NCI-H2029 (cell line): ENCODE results near the gene SLC6A13.
"Not testable (repeated sequence)": the region's sequence is repeated elsewhere in the genome, so short reads cannot be mapped to it uniquely, and the experiment has no call there.

ENCODE experiments used
- DNase-seq: peaks from one replicate; lab custom pipeline; 2025; lab: John Stamatoyannopoulos, UW

The SLC6A13 gene

GRCh38 chr12:262817-263216 is at the start of gene SLC6A13:
TSS of gene SLC6A13 (minus strand) at chr12:262836. CDS start at chr12:260052, 2,784 bp downstream.
- no peak for DNase-seq

- DNase-seq, result no peak
Observed at GRCh38 chr12:308511-308910, 45.9 kb upstream of the SLC6A13 start.

- no peak for DNase-seq
Observed at GRCh38 chr12:307406-307805, 44.8 kb upstream of the SLC6A13 start.

- DNase-seq, result no peak
Observed at GRCh38 chr12:304805-305204, 42.2 kb upstream of the SLC6A13 start.

GRCh38 chr12:302766-303165 is 40.1 kb upstream of the SLC6A13 start:
- DNase-seq, result not testable (repeated sequence)

GRCh38 chr12:300166-300565 is 37.5 kb upstream of the SLC6A13 start:
- not testable (repeated sequence) for DNase-seq

- DNase-seq, result not testable (repeated sequence)
Observed at GRCh38 chr12:299511-299910, 36.9 kb upstream of the SLC6A13 start.

GRCh38 chr12:298059-298458 is 35.4 kb upstream of the SLC6A13 start:
- not testable (repeated sequence) for DNase-seq

GRCh38 chr12:295132-295531 is 32.5 kb upstream of the SLC6A13 start:
- no peak for DNase-seq

- DNase-seq, result no peak
Observed at GRCh38 chr12:293199-293598, 30.6 kb upstream of the SLC6A13 start.

- DNase-seq, result no peak
Observed at GRCh38 chr12:292186-292585, 29.6 kb upstream of the SLC6A13 start.

GRCh38 chr12:291153-291723 is 28.6 kb upstream of the SLC6A13 start:
- DNase-seq, result no peak

GRCh38 chr12:288687-289086 is 26.1 kb upstream of the SLC6A13 start:
- DNase-seq, result no peak

- no peak for DNase-seq
Observed at GRCh38 chr12:286531-287300, 24.1 kb upstream of the SLC6A13 start.

GRCh38 chr12:278046-278445 is 15.4 kb upstream of the SLC6A13 start:
- no peak for DNase-seq

GRCh38 chr12:275812-276211 is 13.2 kb upstream of the SLC6A13 start:
- DNase-seq, result no peak

GRCh38 chr12:273382-273781 is 10.7 kb upstream of the SLC6A13 start:
- DNase-seq, result no peak

- no peak for DNase-seq
Observed at GRCh38 chr12:272942-273341, 10.3 kb upstream of the SLC6A13 start.

GRCh38 chr12:271161-271560 is 8.5 kb upstream of the SLC6A13 start:
- DNase-seq, result no peak

- DNase-seq, result no peak
Observed at GRCh38 chr12:269191-269590, 6.6 kb upstream of the SLC6A13 start.

- DNase-seq, result no peak
Observed at GRCh38 chr12:268483-268840, 5.8 kb upstream of the SLC6A13 start.

GRCh38 chr12:267581-268482 is 5.2 kb upstream of the SLC6A13 start:
- no peak for DNase-seq

- no peak for DNase-seq
Observed at GRCh38 chr12:265096-265495, 2.5 kb upstream of the SLC6A13 start.
